Right ventricle myocardium superior (tissue), 1 donor: ENCODE results near the gene PLA2G2F. TPM values are rescaled to one million over a fixed set of nuclear protein-coding genes. Genes with fewer than 3 reads are reported as not detected.

Source experiments
- ATAC-seq: fragments of 200-7000 bp; cut with Tn5 transposase; one replicate; pipeline ENCODE4 v1.9.1; 2020; ENCODE audit warnings: mild to moderate bottlenecking; ENCODE audit not compliant: poor library complexity
- DNase-seq: peaks from one replicate; pipeline ENCODE4 v3.0.0-alpha.2; 2020
- intact Hi-C: fragments of 100-400 bp; cut with DNase I; formaldehyde crosslinking; loops from one replicate; pipeline ENCODE4 v1.11.2; 2022
- total RNA-seq: library from RNA; stranded (reverse); fragmentation: NEBNext Ultra II Directional; extraction: Animal tissue kit (Norgen Biotek cat#: 25700); gene quantifications from one replicate; pipeline ENCODE4 v1.2.1, GENCODE V29; 2021
- donor health status: DM: no; HTN: yes; CAD: no; lungs with severe emphysema.

PLA2G2F gene
- total RNA-seq, 1 donor from 2014 or later = not detected

DNA sequence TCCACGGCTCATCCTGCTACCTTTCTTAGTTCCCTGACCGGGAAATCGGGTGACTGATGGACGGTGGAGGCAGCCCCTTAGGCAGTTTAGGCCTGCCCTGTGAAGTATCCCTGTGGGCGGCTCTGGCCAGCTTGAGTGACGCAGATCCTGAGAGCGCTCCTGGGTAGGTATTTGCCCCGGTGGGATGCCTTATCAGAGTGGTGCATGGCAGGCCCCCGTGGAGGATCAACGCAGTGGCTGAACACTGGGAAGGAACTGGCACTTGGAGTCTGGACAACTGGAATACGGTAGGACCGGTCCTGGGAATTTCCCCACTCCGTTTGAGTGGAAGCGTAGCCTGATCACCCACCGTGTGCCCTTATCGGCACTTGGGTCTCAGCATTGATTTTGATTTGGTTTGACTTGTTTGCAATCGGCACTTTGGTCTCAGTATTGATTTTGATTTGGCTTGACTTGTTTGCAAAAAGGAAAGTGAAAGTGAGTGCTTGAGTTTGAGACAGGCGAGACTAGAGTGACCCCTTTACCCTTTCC is 15.2 kb downstream of the PLA2G2F start:
- ATAC-seq = no peak
- DNase-seq = no peak
- intact Hi-C loops = loop anchor here (5.0 kb wide), 1 partner anchor 237 kb away; no protein-coding TSS in a partner anchor

DNA sequence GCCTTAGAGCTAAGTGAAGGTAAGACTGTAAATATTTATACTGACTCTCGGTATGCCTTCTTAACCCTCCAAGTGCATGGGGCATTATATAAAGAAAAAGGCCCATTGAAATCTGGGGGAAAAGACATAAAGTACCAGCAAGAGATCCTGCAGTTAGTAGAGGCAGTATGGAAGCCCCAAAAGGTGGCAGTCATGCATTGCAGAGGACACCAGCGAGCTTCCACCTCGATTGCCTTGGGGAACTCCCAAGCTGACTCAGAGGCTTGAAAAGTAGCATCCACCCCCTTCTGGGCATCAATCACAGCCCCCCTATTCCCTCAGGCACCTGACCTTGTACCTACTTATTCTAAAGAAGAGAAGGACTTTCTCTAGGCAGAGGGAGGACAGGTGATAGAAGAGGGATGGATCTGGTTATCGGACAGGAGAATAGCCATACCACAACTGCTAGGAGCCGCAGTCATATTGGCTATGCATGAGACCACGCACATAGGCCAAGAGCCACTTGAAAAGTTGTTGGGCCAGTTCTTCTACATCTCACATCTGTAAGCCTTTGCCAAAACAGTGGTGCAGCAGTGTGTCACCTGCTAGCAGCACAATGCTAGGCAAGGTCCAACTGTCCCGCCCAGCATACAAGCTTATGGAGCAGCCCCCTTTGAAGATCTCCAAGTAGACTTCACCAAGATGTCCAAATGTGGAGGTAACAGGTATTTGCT is 19.4 kb downstream of the PLA2G2F start:
- ATAC-seq = no peak
- intact Hi-C loops = no loop called here

DNA sequence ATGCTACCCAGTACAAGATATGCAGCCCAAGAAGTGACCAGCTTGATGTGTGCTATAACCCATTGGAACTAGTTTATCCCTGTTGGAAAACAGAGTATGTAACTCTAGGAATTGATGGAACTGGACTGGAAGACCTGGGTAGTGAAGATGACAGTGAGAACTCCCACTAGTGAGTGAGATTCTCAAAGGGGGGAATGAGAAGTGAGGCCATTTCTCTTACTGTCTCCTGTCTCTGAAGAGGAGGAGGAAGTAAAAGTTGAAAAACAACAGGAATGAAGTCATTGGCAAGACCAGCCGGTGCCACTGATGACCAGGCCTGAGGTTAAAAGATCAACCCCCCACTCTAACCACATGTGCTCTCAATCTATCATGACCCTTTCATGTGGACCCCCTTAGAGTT is 20.9 kb downstream of the PLA2G2F start:
- DNase-seq (no peak), ATAC-seq (no peak)
- intact Hi-C loops = no loop called here

More for the DNA sequence above, 19.4 kb downstream of the PLA2G2F start:
- no peak for DNase-seq

DNA sequence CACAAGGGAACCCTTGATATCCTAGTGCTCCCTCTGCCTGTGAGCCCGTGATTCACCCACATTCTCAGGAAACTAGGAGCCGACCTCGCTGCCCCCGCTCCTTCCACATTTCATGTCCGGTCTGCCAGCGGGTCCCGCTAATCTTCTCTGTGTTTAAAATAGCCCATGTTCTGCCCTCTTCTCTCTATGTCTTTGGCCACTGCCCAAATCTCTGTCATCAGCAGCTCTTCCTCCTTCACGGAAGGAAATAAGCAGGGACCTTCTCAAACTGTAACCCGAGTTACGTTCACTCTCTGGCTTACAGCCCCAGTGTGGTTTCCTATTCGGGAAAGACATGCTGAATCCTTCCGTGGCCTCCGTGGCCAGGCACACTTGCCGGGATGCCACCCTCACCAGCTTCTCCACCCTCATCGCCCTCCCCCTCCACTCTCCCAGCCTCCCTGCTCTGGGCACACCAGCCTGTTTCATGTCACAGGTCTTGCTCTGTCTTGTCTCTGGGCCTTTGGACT is 25.6 kb downstream of the PLA2G2F start:
- intact Hi-C loops = no loop called here
- DNase-seq (peak; percentile 70), ATAC-seq (peak; percentile 64)

DNA sequence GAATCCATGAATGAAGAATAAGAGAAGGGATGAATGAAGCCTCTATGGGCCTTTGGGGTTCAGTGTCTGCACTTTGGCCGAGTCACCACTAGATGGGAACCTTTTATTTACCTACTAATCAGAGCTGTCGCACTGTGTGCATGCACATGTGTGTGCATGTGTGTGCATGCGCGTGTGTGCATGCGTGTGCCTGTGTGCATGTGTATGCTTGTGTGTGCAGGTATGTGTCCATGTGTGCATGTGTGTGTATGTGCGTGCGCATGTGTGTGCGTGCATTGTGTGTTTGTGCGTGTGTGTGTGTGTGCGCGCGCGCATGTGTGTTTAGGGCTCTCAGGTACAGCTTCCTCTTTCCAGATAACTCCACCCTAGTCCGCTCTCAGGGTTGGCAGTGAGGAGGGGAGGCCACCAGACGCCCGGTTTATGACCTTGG is 26.4 kb downstream of the PLA2G2F start:
- ATAC-seq = no peak
- no peak for DNase-seq
- intact Hi-C loops = no loop called here

DNA sequence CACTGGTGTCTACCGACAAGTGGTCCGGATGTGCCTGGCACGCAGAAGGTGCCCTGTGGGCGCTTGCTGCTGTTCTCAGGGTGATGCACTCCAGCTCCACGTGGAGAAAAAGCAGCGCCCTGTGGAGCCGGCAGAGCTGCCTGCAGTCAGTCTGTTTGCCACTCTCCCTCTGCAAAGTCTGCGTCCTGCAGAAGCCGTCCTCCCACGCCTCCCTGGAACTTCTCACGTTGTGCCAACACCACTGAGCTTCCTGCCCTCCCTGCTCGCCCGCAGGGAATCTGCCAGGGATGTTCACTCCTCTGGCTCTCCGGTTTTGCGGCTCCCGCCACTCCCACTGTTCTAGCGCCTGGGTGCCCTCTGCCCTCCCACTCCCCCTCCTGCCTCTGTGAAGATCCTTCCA is 26.9 kb downstream of the PLA2G2F start:
- intact Hi-C loops = no loop called here
- DNase-seq (no peak), ATAC-seq (no peak)

DNA sequence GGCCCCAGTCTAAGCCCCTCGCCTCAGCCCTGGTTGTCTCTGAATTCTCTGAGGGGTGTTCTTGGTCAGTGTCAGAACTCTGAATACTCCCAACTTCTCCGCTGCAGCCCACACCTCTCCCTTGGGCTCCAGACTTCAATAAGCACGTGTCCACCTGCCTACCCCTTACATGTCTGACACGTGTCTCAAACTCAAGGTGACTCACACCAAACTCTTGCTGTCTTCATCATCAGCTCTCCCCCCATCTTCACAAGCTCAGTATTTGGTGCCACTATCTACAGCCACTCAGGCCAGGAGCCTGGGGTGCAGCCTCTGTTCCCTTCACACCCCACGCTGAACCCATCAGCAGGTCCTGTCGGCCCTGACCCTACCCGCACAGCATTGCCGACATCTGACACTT is 28.0 kb downstream of the PLA2G2F start:
- ATAC-seq (no peak), DNase-seq (no peak)
- intact Hi-C loops = no loop called here

DNA sequence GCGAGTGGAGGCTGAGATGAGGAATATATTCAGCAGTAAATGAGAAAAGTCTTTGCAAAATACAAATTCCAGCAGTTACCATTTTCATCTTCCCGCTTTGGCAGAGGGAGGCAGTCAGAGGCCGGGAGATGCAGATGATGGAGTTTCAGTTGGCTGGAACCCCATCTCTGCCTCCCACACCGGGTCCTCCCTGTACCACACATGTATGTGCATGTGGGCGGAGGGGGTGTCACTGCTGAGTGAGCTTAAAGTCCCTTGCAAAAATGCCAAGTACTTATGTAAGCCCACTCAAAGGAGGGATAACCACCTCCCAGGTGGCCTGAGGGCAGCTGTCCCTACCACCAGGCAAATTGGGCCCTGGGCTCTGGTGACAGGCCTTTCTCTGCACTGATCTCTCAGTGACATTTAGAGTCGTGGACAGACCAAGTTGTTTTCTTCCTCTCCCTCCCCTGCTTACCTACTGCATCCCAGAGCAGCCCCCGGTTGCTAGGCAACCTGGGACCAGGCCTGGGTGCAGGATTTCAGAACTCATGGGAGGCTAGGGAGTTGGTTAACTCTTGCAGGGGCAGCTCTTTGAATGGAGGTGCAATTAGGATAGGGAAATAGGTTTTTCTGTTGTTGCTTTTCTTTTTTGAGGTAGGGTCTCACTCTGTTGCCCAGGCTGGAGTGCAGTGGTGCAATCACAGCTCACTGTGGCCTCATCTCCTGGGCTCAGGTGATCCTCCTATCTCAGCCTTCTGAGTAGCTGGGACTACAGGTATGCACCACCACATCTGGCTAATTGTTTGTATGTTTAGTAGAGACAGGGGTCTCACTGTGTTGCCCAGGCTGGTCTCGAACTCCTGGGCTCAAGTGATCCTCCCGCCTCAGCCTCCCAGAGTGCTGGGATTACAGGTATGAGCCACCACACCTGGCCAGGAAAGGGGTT is 29.7 kb downstream of the PLA2G2F start:
- DNase-seq (no peak), ATAC-seq (no peak)
- intact Hi-C loops = no loop called here

DNA sequence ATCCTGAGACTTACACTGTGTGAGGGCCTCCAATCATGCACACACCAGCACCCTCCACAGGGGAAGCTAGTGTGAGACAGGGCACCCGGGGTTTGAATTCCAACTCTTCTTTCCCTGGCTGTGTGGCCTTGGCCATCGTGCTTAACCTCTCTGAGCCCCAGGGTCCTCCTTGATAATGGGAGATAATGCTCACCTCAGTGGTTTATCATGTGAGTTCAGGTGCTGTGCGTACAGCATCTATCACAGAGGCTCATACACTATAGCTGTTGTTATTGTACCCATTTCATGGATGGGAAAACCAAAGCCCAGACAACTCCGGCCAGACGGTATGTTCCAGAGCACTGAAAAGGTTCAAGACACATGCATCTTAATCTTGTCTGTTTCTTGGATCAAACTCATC is 30.8 kb downstream of the PLA2G2F start:
- no peak for ATAC-seq
- DNase-seq = no peak
- intact Hi-C loops = no loop called here

DNA sequence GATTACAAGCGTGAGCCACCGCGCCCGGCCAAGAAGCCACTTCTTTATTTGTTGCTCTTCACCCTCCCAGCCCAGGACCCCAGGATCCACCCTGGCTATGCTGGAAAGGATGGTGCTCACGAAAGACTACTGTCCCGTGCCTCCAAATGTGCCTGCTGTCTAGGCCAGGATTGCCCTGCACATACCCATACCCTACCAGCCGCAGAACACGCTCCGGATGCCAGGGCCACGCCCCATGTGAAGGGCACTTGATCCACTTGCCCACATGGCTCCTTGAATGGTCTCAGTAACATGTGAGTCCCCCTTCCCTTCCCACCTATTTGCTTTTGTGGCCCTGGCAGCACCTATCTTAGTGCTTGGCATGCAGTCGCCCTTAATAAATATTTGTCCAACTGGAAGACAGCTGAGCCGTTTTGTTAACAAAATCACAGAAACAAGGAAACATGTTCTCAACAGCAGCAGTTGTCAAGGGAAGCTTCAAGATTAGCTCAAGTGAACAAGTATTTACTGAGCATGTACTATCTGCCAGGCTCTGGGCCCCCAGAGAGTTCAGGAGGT is 33.0 kb downstream of the PLA2G2F start:
- intact Hi-C loops = no loop called here
- ATAC-seq (no peak), DNase-seq (no peak)

DNA sequence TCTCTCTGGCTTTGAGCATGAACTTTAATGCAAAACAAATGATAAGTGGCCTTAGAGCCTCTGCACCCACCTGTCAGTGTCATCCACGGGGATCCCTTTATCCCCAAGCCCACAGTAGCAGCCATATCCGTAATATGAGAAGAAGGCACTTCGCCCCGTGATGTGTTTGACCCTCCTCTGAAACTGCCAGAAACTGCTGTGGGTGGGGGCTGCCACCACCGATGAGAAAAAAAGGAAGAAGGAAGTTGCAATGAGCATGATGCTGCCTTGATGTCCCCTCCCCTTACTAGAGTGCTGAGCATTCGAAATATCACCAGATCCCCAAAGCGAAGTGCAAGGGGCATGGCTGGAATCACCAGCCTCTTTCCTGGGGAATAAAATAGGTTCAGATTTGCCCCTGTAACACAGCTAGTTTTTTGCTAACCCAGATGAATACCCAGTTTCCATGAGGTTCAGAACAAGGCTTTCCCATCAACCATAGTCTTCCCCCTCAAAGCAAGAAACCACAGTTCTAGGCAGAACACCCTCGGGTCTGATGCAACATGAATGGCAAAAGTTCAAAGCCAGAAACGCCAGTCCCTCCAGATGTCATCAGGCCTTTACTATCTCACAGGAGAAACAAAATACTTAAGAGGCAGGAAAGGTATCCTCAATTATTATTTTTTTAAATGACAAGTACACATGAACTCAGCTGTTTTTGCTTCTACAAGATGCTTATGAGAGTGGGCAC is 36.0 kb downstream of the PLA2G2F start:
- intact Hi-C loops = no loop called here
- DNase-seq = no peak
- ATAC-seq = no peak

DNA sequence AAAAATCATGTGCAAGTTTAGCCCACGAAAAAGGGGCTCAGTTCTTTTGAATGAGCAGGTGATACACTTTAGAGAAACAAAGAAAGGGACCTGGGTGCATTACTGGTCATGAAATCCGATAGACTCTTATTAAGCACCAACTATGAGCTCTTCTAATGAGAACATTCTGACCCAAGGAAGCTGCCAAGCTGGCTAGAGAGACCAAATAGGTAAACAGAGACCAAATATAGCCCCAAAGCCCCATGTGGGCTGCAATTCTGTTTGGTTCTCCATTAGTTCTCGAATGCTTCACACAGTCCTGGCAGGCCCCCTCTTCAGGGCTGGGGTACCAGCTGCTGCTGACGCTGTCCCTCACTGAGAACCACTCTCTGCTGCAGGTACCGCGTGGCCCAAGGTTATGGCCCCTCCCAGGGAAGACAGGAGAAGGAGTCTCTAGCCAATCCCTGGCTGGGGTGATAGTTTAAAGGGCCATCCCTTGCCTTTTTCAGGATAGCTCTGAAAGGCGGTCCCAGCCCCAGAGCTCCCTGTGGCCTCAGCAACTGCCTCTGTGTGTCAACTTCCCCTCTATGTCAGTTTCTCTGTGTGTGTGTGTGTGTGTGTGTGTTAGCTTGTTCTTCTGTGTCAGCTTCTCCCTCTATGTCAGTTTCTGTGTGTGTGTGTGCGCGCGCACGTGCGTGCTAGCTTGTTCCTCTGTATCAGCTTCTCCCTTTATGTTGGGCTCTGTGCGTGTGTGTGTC is 39.7 kb downstream of the PLA2G2F start:
- DNase-seq (no peak), ATAC-seq (peak; percentile 16)
- intact Hi-C loops = no loop called here

DNA sequence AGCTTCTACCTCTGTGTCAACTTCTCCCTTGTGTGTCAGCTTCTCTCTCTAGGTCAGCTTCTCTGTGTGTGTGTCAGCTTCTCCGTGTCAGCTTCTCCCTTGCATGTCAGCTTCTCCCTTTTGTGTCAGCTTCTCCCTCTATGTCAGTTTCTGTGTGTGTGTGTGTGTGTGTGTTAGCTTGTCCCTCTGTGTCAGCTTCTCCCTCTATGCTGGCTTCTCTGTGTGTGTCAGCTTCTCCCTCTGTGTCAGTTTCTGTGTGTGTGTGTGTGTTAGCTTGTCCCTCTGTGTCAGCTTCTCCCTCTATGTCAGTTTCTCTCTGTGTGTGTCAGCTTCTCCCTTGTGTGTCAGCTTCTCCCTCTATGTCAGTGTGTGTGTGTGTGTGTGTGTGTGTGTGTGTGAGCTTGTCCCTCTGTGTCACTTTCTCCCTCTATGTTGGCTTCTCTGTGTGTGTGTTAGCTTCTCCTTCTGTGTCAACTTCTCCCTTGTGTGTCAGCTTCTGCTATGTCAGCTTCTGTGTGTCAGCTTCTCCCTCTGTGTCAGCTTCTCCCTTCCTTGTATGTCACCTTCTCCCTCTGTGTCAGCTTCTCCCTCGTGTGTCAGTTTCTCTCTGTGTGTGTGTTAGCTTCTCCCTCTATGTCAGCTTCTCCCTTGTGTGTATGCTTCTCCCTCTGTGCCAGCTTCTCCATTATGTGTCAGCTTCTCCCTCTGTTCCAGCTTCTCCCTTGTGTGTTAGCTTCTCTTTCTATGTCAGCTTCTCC is 40.4 kb downstream of the PLA2G2F start:
- ATAC-seq = no peak
- intact Hi-C loops = no loop called here
- DNase-seq = no peak

DNA sequence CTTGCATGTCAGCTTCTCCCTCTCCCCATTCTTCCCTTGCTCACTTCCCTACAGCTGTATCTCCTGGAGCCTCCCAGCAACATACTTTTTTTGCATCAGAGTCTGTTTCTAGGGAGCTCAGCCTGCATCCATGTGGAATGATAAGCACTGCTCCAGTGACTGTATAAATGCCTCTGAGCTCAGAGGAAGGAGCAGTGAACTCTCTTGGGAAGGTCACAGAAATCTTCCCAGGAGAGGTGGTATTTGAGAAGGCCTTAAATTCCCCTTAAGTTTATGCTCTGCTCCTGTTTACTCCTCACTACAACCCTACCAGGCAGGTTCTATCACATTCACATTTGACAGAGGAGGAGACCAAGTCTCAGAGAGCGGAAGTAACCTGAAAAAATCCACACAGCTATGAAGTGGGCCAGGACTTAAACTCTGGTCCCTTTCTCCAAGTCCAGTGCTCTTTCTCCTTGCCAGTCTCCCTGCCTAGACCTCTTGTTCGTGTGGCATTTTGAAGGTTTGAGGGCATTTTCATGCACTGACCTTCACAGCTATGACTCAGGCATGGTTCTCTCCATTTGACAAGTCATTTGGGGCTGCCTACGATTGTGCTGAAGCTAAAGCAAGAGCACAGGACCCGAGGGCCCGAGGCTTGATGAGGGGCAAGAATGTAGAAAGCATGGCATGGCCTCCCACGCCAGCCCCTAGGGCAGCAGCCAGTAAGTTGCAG is 41.2 kb downstream of the PLA2G2F start:
- DNase-seq (no peak), ATAC-seq (no peak)
- intact Hi-C loops = no loop called here

DNA sequence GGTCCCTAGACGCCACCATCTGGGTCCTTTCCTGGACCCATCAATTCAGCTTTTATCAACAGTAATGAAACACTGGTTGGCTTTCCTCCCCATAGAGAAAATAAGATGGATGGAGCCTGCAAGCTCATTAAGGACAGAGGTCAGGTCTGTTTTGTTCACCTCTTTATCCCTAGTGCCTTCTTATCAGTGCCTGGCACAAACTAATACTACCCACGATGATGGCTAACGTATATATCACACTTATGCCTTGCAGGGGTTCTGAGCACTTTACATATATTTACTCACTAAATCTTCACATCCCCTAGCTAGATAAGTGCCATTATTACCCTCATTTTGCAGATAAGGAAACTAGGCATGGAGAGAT is 41.7 kb downstream of the PLA2G2F start:
- ATAC-seq (no peak), DNase-seq (no peak)
- intact Hi-C loops = no loop called here

DNA sequence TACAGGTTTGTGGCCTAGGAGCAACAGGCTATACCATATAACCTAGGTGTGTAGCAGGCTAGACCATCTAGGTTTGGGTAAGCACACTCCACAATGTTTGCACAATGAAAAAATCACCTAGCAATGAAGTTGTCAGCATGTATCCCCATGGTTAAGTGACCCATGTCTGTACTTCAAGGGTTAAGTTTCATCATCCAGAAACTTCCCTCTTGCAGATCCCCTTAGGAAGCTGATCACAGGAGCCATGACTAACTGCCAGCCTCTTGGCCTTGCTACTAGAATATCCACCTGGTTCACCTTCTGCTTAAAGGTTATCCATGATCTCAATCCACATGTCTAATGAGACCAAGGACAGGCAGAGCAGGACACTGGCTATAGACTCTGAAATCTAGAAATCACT is 43.3 kb downstream of the PLA2G2F start:
- no peak for DNase-seq
- intact Hi-C loops = no loop called here
- ATAC-seq = no peak

DNA sequence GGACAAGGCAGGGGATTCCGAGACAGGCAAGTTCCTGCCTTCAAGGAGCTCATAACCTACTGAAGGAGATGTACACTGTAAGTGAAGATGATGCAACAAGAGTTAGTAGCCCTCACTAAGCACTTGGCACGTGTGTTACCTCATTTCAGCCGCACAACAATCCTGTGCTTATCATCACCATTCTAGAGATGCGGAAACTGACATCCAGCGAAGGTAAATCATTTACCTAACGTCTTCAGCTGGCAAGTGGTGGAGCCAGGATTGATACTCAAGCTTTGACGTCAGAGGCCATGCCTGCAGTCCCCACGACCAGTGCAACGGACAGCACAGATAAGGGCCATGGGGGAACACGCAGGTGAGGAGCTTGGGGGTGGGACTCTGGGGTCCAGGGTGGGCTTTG is 43.9 kb downstream of the PLA2G2F start:
- no peak for ATAC-seq
- intact Hi-C loops = no loop called here
- DNase-seq = no peak
